Measurements from ENCODE around the gene AFAP1.

Gene AFAP1

DNA sequence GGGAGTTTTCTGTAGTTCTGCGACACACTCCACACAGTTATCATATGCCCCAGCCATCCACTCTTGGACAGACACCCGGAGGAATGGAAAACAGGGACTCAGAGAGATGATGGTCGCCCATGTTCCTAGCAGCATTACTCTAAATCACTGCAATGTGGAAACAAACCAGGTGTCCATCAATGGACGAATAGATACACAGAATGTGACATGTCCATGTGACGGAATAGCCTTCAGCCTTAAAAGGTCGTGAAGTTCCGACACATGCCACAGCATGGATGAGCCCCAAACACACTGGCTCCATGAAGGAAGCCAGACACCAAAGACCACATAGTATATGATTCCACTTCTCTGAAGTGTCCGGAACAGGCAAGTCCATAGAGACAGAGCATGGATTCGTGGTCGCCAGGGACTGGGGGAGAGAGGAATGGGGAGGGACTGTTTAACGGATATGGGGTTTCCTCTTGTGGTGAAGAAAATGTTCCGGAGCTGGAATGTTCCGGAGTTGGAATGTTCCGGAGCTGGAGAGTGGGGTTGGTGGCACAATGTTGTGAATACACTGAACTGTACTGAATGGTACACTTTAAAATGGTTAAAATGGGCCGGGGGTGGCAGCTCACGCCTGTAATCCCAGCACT is 28.7 kb upstream of the AFAP1 start:
- no peak overlapping the region for H3K4me3 ChIP-seq (ENCODE audit: low read depth, low read length)
- no peak for DNase-seq (ENCODE audit: low read depth)
- TF ChIP-seq, protein P1, sequence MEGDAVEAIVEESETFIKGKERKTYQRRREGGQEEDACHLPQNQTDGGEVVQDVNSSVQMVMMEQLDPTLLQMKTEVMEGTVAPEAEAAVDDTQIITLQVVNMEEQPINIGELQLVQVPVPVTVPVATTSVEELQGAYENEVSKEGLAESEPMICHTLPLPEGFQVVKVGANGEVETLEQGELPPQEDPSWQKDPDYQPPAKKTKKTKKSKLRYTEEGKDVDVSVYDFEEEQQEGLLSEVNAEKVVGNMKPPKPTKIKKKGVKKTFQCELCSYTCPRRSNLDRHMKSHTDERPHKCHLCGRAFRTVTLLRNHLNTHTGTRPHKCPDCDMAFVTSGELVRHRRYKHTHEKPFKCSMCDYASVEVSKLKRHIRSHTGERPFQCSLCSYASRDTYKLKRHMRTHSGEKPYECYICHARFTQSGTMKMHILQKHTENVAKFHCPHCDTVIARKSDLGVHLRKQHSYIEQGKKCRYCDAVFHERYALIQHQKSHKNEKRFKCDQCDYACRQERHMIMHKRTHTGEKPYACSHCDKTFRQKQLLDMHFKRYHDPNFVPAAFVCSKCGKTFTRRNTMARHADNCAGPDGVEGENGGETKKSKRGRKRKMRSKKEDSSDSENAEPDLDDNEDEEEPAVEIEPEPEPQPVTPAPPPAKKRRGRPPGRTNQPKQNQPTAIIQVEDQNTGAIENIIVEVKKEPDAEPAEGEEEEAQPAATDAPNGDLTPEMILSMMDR (IDR thresholded peaks at IDR 0.05; ENCODE audit: insufficient read depth, low read depth, low read length, missing control alignments), result no peak

DNA sequence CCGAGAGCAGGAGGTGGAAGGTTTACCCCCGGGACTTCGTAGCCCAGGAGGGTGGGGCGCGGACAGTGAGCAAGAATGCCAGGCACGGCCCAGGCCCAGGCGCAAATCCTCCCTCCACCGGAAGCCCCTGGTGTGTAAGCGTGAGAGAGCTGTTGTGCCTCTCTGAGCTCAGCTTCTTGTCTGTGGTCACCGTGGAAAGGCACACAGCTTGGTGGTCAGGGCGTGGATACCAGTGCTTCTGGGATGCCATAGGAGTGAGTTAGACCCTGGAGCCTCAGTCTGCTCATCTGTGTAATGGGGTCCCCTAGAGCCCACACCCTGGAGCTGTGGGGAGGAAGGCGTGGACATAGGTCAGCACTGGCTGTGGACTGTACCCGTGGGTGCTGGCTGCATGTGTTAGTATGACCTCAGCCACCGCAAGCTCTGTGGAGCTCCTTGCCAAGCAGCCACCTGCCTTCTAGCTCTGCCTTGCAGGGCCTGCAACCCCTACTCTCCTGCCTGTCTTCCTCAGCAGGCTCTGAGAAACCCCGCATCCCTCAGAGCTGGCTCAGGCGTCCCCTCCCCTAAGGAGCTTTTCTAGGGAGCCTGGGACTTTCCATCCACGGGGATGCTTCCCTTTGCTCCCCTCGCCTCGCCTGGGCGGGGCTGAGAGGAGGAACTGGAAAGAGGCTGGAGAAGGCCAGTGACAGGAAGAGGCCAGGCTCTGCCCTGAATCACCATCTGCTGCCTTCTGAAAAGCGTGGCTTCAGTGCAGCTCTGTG is 28.0 kb upstream of the AFAP1 start:
- TF ChIP-seq, protein P1 (IDR thresholded peaks at IDR 0.05; ENCODE audit: insufficient read depth, low read depth, low read length, missing control alignments), result no peak
- DNase-seq (ENCODE audit: low read depth), result no peak
- H3K4me3 ChIP-seq (ENCODE audit: low read depth, low read length), result no peak overlapping the region

DNA sequence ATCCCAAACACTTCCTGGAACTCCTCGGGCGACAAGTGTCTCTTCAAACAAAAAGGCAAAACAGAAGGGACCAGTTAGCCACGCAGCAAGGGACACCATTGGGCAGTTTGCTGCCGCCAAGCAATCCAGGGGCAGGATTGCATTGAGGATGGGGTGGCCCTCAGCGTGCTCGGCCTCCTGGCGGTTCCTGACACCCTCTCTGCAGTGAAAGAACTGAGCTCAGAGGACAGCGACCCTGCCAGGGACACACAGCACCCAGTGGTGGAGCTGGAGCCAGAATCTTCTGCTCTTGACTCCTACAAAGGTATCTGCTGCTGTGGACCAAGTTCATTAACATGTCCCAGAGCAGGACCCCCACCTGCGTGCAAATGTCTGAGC is 27.4 kb upstream of the AFAP1 start:
- TF ChIP-seq, protein P1 (IDR thresholded peaks at IDR 0.05; ENCODE audit: insufficient read depth, low read depth, low read length, missing control alignments), result no peak
- no peak for DNase-seq (ENCODE audit: low read depth)
- H3K4me3 ChIP-seq (ENCODE audit: low read depth, low read length), result no peak overlapping the region

DNA sequence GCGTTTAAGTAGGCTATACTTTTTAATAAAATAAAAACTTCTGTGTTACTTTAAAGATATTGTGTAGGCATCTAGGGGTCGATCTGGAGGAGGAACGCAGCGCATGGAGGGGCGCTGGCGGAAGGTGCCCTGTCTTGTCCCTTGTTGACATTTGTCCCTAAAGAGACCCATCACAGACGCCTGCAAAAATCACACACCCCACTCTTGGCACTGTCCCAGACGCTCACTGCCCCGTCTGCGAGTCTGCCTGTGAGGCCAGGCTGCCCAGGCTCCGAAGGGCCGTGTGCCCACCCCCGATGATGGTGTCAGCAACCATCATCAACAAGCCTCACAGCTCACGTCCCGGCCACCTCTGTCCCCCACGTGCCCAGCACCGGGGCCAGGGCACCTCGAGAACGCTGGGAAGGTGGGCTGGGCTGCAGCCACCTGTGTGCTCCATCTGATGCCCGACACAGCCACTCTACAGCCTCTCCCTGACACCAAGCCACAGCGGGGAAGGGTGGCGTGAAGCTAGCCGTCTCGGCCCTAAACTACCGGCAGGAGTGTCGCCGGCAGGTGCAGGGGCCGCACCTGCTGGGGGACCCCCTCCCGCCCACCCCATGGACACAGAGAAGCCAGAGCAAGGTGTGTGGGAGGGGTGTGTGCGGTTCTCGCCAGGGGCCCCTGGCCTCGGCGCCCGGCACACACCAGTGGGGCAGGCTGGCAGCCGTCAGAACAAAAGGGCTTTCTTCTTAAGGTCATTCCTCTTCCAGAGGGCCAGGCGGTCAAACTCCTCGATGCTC is 26.8 kb upstream of the AFAP1 start:
- TF ChIP-seq, protein P1 (IDR thresholded peaks at IDR 0.05; ENCODE audit: insufficient read depth, low read depth, low read length, missing control alignments), result no peak
- no peak for DNase-seq (ENCODE audit: low read depth)

DNA sequence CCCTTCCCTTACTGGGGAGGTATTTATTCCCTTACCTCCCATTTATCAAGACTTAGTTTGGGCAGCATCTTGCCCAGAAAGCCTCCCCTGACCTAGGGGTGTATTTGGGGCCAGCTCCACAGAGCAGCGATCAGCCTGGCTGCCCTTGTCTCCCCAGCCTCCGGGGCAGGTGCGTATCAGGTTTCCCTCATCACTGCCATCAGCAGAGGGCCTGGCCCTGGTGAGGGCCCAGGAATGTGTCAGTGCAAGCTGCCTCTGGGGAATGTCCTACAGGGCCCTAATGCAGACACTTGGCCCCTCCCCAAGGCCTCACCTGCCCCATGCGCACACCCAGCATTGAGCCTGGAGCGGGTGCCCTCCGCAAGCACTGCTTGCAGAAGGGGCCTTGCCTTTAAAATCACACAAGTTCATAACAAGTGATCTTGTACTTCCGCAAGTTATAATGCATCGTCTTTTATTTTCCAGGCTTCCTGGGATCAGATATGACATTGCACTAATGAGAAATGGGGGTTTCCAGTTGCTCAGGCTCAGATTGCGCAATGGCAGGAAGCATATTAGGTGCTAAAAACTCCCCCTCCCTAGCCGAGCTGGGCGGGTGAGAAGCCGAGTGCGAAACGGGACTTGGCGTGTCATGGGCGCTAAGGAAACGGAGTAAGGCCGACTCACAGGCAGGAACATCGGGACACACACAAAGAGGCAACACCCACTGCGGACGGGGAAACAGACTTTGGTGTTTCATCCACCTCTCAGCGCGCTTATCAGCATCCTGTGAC is 25.4 kb upstream of the AFAP1 start:
- no peak overlapping the region for H3K4me3 ChIP-seq (ENCODE audit: low read depth, low read length)
- DNase-seq (ENCODE audit: low read depth), result peak; percentile 59

More for the DNA sequence above, 26.8 kb upstream of the AFAP1 start:
- no peak overlapping the region for H3K4me3 ChIP-seq (ENCODE audit: low read depth, low read length)

DNA sequence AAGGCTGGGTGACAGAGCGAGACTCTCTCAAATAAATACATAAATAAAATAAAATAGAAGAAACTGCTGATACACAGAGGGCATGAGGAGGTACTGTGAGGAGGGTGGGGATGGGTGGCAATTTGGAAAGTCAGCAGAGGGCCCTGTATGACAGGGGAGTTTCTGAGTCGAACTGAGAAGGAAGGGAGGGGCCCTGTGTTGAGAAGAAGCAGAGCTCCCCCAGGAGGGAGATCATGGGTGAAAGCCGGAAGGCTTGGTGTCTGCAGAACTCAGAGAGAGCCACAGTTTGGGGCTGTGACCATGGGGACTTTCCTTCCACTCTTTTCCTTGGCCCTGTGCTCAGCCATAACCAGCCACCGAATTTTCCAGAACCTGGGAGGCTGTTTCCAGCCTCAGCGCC is 24.8 kb upstream of the AFAP1 start:
- DNase-seq (ENCODE audit: low read depth), result peak; percentile 67
- H3K4me3 ChIP-seq (ENCODE audit: low read depth, low read length), result no peak overlapping the region
- TF ChIP-seq, protein P1 (IDR thresholded peaks at IDR 0.05; ENCODE audit: insufficient read depth, low read depth, low read length, missing control alignments), result peak; percentile 12

More for the DNA sequence above, 25.4 kb upstream of the AFAP1 start:
- TF ChIP-seq, protein P1 (IDR thresholded peaks at IDR 0.05; ENCODE audit: insufficient read depth, low read depth, low read length, missing control alignments), result no peak
